ENCODE data around the gene PRDM15. TPM values are rescaled to one million over a fixed set of nuclear protein-coding genes. Genes with fewer than 3 reads are reported as not detected.

Gene PRDM15
- total and polyA plus RNA-seq, 8 donors: 0.92 to 44.6 (median 3.4) TPM

DNA sequence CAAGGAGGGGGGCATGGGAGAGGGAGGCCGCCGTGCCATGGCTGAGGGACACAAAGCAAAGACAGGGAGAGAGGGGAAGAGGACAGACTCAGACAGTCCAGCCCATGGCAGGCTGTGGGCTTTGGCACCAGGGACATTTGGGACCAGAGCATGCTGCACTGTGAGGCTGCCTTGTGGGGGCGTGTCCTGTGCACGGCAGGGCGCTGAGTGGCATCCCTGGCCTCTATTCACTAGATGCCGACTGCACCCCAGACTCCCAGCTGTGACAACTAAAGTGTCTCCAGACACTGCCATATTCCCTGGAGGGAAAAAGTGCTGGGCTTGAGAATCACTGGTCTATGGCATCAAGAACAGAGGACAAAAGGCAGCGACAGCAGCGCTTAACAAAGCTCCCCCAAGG, 18.6 kb upstream of the PRDM15 start:
- Histone ChIP-seq H3K4me1 (peaks cover 0 to 24% (median 6%) of the 10 kb centered on the region in 4 donors), H3K36me3 (peaks cover 13 to 77% (median 54%) of the 10 kb centered on the region in 4 donors), H3K9me3 (no peaks in the 10 kb centered on the region), H3K27ac (no peak overlapping the region), H3K4me3 (no peak overlapping the region), H3K27me3 (no peaks in the 10 kb centered on the region)
- TF ChIP-seq POLR2AphosphoS5 (IDR thresholded peaks at IDR 0.05): no peak
- TF ChIP-seq POLR2A (IDR thresholded peaks at IDR 0.05): no peak
- TF ChIP-seq, protein P1, sequence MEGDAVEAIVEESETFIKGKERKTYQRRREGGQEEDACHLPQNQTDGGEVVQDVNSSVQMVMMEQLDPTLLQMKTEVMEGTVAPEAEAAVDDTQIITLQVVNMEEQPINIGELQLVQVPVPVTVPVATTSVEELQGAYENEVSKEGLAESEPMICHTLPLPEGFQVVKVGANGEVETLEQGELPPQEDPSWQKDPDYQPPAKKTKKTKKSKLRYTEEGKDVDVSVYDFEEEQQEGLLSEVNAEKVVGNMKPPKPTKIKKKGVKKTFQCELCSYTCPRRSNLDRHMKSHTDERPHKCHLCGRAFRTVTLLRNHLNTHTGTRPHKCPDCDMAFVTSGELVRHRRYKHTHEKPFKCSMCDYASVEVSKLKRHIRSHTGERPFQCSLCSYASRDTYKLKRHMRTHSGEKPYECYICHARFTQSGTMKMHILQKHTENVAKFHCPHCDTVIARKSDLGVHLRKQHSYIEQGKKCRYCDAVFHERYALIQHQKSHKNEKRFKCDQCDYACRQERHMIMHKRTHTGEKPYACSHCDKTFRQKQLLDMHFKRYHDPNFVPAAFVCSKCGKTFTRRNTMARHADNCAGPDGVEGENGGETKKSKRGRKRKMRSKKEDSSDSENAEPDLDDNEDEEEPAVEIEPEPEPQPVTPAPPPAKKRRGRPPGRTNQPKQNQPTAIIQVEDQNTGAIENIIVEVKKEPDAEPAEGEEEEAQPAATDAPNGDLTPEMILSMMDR (IDR thresholded peaks at IDR 0.05): no peak
- TF ChIP-seq EP300 (IDR thresholded peaks at IDR 0.05): no peak
- 89 to 98% (median 95%) methylated on average over 8 of the region's 8 CpGs for WGBS, 5 donors
- intact Hi-C loops (cut with DNase I; ENCODE audit: low total_unique reads): no loop called here
- no peak for DNase-seq

DNA sequence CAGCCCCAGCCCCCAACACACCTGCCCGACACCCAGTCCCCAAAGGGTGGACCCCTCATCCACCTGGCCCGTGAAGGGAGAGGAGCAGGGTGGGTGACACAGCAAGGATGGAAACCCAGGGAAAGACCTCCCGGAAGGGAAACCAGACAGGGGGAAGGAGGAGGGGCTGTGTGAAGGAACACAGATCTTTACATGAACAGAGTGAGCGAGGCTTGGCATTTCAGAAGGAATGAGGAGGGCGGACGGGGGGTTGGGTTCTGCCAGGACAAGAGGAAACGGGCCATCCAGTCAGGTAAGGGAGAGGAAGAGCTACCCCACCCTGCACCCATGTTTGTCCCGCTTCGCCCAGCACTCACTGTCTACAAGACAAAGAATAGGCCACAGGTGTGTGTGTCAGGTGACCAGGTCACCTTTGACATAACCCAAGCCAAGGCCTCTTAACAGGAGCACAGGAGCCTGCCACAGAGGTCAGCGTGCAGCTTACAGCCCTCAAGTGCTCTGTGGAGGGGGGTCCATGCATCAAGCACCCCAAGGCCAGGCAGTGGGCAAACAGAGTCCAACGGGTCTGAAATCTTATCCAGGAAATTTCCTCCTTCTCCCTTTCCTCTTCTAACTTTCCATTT, 18.0 kb upstream of the PRDM15 start:
- Histone ChIP-seq H3K4me3 (no peak overlapping the region), H3K36me3 (peaks cover 13 to 77% (median 54%) of the 10 kb centered on the region in 4 donors), H3K4me1 (peaks cover 0 to 24% (median 6%) of the 10 kb centered on the region in 4 donors), H3K27ac (no peak overlapping the region), H3K27me3 (no peaks in the 10 kb centered on the region), H3K9me3 (no peaks in the 10 kb centered on the region)
- 66 to 86% (median 83%) methylated on average over 11 of the region's 11 CpGs for WGBS, 5 donors
- no peak for DNase-seq
- no peak for TF ChIP-seq POLR2AphosphoS5 (IDR thresholded peaks at IDR 0.05)
- TF ChIP-seq, protein P1 (IDR thresholded peaks at IDR 0.05): no peak
- no peak for TF ChIP-seq POLR2A (IDR thresholded peaks at IDR 0.05)
- intact Hi-C loops (cut with DNase I; ENCODE audit: low total_unique reads): no loop called here

DNA sequence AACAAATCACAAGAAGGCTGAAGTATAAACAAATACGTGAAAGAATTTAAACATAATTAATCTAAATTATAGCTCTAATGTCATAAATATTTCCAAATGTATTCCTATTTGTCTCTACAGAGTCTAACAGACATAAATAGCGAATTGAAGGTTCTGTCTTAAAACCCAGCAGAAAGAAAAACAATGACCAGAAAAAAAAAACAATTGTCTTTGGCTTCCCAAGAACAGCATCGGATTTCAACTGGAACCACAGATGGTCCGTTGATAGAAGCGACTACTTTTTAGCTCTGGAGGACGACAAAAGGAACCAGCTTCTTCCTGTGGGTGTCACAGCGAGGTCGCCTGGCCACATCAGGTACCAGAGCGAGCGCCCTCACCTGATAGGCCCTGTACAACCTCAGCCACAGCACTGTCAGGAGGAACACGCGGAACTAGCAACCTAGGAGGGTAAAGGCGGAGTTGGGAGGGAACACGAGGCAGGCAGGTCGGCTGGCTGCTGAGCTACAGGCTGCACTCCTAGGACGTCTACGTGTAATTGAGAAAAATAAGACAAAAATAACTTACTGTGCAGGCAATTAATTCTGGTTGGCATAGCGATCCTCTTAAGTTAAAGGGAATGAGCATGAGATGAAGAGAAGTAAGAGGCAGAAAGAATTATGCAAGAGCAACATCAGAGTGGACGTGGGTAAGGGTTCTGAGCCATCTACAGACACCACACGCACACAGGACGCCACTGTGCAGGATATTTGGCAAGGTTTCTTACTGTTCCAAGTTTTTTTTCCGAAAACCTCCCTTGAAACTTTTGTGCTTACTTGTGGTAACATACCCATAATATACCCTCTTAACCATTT, 16.7 kb upstream of the PRDM15 start:
- intact Hi-C loops (cut with DNase I; ENCODE audit: low total_unique reads): no loop called here
- peak in 1 of 2 donors; percentile 48 for DNase-seq
- Histone ChIP-seq H3K9me3 (no peaks in the 10 kb centered on the region), H3K4me1 (peaks cover 0 to 17% (median 6%) of the 10 kb centered on the region in 4 donors), H3K27ac (peak overlapping the region in 1 of 5 donors; percentile 17), H3K27me3 (no peaks in the 10 kb centered on the region), H3K36me3 (peaks cover 13 to 77% (median 56%) of the 10 kb centered on the region in 4 donors), H3K4me3 (no peak overlapping the region)
- WGBS, 5 donors: 60 to 75% (median 73%) methylated on average over 22 of the region's 22 CpGs
- no peak for TF ChIP-seq POLR2AphosphoS5 (IDR thresholded peaks at IDR 0.05)
- TF ChIP-seq POLR2A (IDR thresholded peaks at IDR 0.05): no peak
- TF ChIP-seq, protein P1 (IDR thresholded peaks at IDR 0.05): no peak
- no peak for TF ChIP-seq EP300 (IDR thresholded peaks at IDR 0.05)

DNA sequence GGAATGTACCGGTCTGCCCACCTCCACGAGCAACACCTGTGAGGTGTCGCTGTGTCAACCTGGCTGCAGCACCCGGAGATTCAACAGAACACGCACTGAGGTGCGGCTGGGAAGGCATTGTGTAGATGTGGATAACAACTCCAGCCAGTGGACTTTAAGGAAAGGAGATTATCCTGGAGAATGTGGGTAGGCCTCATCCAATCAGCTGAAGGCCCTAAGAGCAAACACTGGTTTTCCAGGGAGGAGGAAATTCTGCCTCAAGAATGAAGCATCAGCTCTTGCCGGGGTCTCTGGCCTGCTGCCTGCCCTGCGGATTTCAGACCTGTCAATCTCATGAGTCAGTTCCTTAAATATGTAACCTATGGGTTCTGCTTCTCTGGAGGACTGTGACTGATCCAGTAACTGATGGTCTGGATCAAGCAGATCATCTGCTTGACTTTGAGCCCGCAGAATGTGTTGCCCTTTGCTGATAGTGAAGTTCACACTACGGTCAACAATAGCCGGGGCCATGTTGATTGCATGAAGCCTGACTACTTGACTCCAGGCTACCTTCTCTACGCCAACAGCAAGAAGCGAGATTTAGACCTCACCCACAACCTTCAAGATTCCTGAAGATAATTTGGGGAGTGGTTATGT, 15.9 kb upstream of the PRDM15 start:
- peaks cover 0 to 16% (median 6%) of the 10 kb centered on the region in 4 donors for H3K4me1 ChIP-seq
- TF ChIP-seq POLR2A (IDR thresholded peaks at IDR 0.05) (no peak), POLR2AphosphoS5 (IDR thresholded peaks at IDR 0.05) (no peak), EP300 (IDR thresholded peaks at IDR 0.05) (no peak)
- TF ChIP-seq, protein P1 (IDR thresholded peaks at IDR 0.05): no peak
- peak overlapping the region in 1 of 5 donors; percentile 17 for H3K27ac ChIP-seq
- H3K36me3 ChIP-seq: peaks cover 13 to 71% (median 56%) of the 10 kb centered on the region in 4 donors
- no peak overlapping the region for H3K4me3 ChIP-seq
- WGBS, 5 donors: 58 to 70% (median 65%) methylated on average over 13 of the region's 13 CpGs
- DNase-seq: peak in 1 of 2 donors; percentile 44
- H3K27me3 ChIP-seq: no peaks in the 10 kb centered on the region
- H3K9me3 ChIP-seq: no peaks in the 10 kb centered on the region
- intact Hi-C loops (cut with DNase I; ENCODE audit: low total_unique reads): no loop called here

Data from stomach (tissue), 9 donors.